GM18505 (cell line): ENCODE results near the gene HERPUD2.

ENCODE experiments used
- ATAC-seq: cut with Tn5 transposase; IDR thresholded peaks from one replicate; pipeline ENCODE4 v1.9.1; 2021; ENCODE audit not compliant: unreplicated experiment
- POLR2A ChIP-seq: IDR thresholded peaks from 4 replicates; pipeline ENCODE4 v1.6.1; 2011; ENCODE audit warnings: borderline replicate concordance; ENCODE audit not compliant: insufficient read depth, insufficient read length; ENCODE audit errors: extremely low read depth

The HERPUD2 gene

GRCh38 chr7:35694784-35695472 lies at the start of gene HERPUD2:
TSS of gene HERPUD2 (minus strand) at chr7:35695135. CDS start at chr7:35694330, 805 bp downstream.
- peak; percentile 93 for TF ChIP-seq POLR2A
- peak; percentile 91 for ATAC-seq

GRCh38 chr7:35738889-35739288 lies 44.0 kb upstream of the HERPUD2 start:
- no peak for TF ChIP-seq POLR2A
- ATAC-seq = no peak

GRCh38 chr7:35736725-35737124 lies 41.8 kb upstream of the HERPUD2 start:
- no peak for ATAC-seq

GRCh38 chr7:35735396-35735795 lies 40.5 kb upstream of the HERPUD2 start:
- no peak for ATAC-seq
- TF ChIP-seq POLR2A = no peak

More at GRCh38 chr7:35736725-35737124, 41.8 kb upstream of the HERPUD2 start:
- no peak for TF ChIP-seq POLR2A

- no peak for ATAC-seq
- TF ChIP-seq POLR2A = no peak
These were observed 39.1 kb upstream of the HERPUD2 start for GRCh38 chr7:35734001-35734483.

GRCh38 chr7:35731349-35731748 lies 36.4 kb upstream of the HERPUD2 start:
- no peak for ATAC-seq
- no peak for TF ChIP-seq POLR2A

- ATAC-seq = peak; percentile 53
- TF ChIP-seq POLR2A = peak; percentile 74
These were observed 34.3 kb upstream of the HERPUD2 start for GRCh38 chr7:35729061-35729783.

- no peak for TF ChIP-seq POLR2A
- no peak for ATAC-seq
These were observed 33.6 kb upstream of the HERPUD2 start for GRCh38 chr7:35728412-35729060.

GRCh38 chr7:35727571-35727970 lies 32.6 kb upstream of the HERPUD2 start:
- no peak for ATAC-seq
- TF ChIP-seq POLR2A = peak; percentile 21

- no peak for ATAC-seq
- no peak for TF ChIP-seq POLR2A
These were observed 31.7 kb upstream of the HERPUD2 start for GRCh38 chr7:35726654-35727053.

- peak; percentile 55 for TF ChIP-seq POLR2A
- peak; percentile 37 for ATAC-seq
These were observed 30.3 kb upstream of the HERPUD2 start for GRCh38 chr7:35725280-35725680.

- TF ChIP-seq POLR2A = no peak
- no peak for ATAC-seq
These were observed 28.1 kb upstream of the HERPUD2 start for GRCh38 chr7:35723011-35723410.

- no peak for ATAC-seq
These were observed 27.3 kb upstream of the HERPUD2 start for GRCh38 chr7:35722054-35722849.

More at GRCh38 chr7:35722054-35722849, 27.3 kb upstream of the HERPUD2 start:
- TF ChIP-seq POLR2A = no peak
